BE2C (cell line): Measurements from ENCODE around the gene DOCK1.

Experiments
- DNase-seq: peaks from one replicate; pipeline ENCODE4 v3.0.0-alpha.2; 2020
- H3K27me3 ChIP-seq: fragments of 250-450 bp; sonication (Bioruptor Pico); 2 replicates; pipeline ENCODE4 v1.5.1; 2020; ENCODE audit warnings: mild to moderate bottlenecking
- H3K36me3 ChIP-seq: fragments of 250-450 bp; sonication (Bioruptor Pico); 2 replicates; pipeline ENCODE4 v1.5.1; 2020; ENCODE audit warnings: mild to moderate bottlenecking
- H3K4me1 ChIP-seq: fragments of 250-450 bp; sonication (Bioruptor Pico); 2 replicates; pipeline ENCODE4 v1.5.1; 2020
- H3K4me3 ChIP-seq: 2 replicates; pipeline ENCODE4 v1.5.1; 2011; ENCODE audit warnings: low read depth, low read length
- H3K9me3 ChIP-seq: fragments of 250-450 bp; sonication (Bioruptor Pico); 2 replicates; pipeline ENCODE4 v1.5.1; 2020
- TF ChIP-seq, protein P1 (sequence below): IDR thresholded peaks from 2 replicates; pipeline ENCODE4 v1.5.1; 2012; ENCODE audit warnings: mild to moderate bottlenecking, low read depth, low read length

The DOCK1 gene

DNA sequence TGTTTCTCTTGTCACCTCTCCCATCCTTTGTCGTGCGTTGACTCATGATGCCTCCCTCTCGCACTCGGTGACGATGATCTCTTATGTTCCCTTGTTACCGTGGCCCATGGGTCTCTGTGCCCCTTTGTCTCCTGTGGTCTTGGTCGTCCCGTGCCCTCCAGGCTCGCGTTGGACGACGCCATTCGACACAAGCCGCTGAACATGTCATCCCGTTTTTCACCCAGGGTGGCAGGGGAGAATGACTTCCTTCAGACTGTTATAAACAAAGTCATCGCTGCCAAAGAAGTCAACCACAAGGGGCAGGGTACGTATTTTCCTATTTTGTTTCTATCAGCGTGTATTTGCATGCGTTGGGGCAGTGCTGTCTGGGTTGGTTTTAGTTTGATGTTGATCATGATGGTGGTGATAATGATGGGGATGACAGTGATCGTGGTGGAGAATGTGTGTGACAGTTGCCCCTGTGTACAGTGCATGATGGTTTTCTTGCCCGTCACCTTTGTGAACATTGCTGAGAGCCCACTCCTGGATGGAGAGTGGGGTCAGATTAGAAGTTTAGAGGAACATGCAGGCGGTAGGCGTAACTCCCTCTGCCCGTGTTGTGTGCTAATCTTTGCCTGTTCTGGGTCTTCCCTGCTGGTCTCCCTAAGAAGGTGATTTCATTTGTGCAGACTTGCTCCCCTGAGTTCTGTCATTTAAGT lies 107.0 kb downstream of the DOCK1 start:
- TF ChIP-seq, protein P1, sequence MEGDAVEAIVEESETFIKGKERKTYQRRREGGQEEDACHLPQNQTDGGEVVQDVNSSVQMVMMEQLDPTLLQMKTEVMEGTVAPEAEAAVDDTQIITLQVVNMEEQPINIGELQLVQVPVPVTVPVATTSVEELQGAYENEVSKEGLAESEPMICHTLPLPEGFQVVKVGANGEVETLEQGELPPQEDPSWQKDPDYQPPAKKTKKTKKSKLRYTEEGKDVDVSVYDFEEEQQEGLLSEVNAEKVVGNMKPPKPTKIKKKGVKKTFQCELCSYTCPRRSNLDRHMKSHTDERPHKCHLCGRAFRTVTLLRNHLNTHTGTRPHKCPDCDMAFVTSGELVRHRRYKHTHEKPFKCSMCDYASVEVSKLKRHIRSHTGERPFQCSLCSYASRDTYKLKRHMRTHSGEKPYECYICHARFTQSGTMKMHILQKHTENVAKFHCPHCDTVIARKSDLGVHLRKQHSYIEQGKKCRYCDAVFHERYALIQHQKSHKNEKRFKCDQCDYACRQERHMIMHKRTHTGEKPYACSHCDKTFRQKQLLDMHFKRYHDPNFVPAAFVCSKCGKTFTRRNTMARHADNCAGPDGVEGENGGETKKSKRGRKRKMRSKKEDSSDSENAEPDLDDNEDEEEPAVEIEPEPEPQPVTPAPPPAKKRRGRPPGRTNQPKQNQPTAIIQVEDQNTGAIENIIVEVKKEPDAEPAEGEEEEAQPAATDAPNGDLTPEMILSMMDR: no peak
- Histone ChIP-seq H3K27me3 (no peaks in the 10 kb centered on the region), H3K4me3 (no peak overlapping the region), H3K4me1 (no peaks in the 10 kb centered on the region), H3K9me3 (no peaks in the 10 kb centered on the region), H3K36me3 (no peaks in the 10 kb centered on the region)
- DNase-seq: no peak

DNA sequence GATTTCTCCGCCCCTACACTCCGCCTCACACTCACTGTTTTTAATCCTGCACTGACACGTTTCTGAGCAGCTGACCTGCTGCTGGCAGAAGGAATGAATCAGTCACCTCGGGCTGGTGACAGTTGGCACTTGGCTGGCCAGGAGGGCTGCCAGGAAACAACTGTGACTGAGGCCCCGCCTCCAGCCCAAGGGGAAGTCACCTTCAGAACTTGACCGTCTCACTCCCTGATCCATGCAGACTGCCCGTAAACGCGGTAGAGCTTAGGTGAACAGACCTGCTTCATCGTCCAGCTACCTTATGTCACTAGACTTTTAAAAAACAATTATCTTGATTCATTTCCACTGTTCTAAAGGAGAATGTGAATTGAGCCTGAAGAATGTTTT lies 107.5 kb downstream of the DOCK1 start:
- DNase-seq: no peak
- Histone ChIP-seq H3K27me3 (no peaks in the 10 kb centered on the region), H3K4me3 (no peak overlapping the region), H3K4me1 (no peaks in the 10 kb centered on the region), H3K36me3 (no peaks in the 10 kb centered on the region), H3K9me3 (no peaks in the 10 kb centered on the region)
- TF ChIP-seq, protein P1: no peak

DNA sequence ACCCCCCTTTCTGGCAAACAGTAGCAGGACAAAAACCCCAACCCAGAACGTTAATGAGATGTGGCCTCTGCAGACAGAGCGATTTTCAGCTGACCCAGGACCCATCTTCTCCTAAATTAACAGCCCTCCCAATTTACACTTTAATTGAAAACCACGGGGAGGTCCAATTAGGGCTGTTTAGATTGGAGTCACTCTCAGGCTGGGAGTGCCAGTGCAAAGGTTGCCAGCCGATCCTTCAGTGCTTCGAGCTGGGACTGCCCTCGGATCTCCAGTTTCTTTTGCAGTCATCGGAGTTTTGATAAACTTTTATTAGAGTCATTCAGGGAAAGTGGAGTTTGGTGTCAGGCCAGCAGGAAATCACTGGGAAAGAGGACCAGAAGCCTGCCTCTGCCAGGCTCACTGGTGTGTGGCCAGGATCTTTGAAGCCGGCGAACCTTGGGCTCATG lies 108.0 kb downstream of the DOCK1 start:
- no peak for DNase-seq
- Histone ChIP-seq H3K36me3 (no peaks in the 10 kb centered on the region), H3K4me1 (no peaks in the 10 kb centered on the region), H3K9me3 (no peaks in the 10 kb centered on the region), H3K27me3 (no peaks in the 10 kb centered on the region), H3K4me3 (no peak overlapping the region)
- TF ChIP-seq, protein P1: no peak

DNA sequence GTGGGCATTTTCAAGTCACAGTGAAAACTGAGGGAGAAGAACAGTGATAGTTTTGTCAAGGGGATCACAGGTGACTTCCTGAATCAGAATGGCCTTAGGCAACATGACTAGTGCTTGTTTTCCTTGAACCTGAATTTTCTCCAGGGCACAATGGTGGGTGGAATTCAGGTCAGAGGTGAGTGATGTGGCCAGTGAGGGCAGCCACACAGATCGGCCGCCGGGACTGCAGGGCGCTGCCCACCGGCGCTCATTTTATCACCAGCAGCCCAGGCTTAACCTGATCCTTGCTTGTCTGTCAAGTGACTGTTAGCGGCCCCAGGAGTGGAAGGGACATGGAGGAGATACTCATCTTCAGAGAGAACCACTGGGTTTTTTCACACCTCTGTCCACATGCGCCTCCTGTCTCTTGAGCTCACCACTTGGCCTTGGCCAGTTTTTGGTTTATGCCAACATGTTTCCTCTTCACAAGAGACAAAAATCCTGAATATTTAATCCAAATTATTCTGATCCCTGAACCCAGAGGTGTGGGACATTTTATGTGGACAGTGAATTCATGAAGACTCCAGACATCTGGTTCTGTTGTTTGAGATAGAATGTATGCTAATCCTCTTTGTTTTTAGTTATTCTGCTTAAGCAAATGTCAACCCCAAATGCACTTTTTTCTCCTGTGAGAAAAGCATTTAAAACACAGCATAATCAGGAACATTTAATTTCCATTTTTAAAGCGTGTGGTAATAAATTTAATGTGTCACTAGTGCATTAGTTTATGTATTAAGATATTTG lies 108.7 kb downstream of the DOCK1 start:
- Histone ChIP-seq H3K27me3 (no peaks in the 10 kb centered on the region), H3K36me3 (no peaks in the 10 kb centered on the region), H3K9me3 (no peaks in the 10 kb centered on the region), H3K4me3 (no peak overlapping the region), H3K4me1 (no peaks in the 10 kb centered on the region)
- TF ChIP-seq, protein P1: no peak
- DNase-seq: no peak

DNA sequence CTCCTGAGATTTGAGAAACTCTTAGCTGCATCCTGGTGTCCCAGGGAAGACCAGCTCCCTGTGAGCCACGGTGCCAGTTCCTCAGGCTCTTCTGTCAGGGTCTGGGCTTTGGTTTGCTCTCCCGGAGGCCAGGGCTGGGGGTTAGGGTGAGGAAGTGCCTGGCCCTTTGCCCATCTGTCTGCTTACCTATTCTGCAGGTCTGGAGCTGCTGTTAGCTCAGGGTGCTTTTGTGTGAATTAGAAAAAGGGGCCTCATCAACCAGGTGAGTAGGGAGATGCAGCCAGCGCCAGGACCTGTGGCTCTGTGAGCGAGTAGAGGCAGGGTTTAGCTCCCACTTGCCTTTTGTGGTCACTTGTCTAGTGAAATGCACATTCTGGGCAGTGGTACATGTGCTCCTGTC lies 109.4 kb downstream of the DOCK1 start:
- no peaks in the 10 kb centered on the region for H3K4me1 ChIP-seq
- H3K27me3 ChIP-seq: no peaks in the 10 kb centered on the region
- H3K4me3 ChIP-seq: no peak overlapping the region
- DNase-seq: no peak
- TF ChIP-seq, protein P1: no peak
- no peaks in the 10 kb centered on the region for H3K9me3 ChIP-seq
- no peaks in the 10 kb centered on the region for H3K36me3 ChIP-seq

DNA sequence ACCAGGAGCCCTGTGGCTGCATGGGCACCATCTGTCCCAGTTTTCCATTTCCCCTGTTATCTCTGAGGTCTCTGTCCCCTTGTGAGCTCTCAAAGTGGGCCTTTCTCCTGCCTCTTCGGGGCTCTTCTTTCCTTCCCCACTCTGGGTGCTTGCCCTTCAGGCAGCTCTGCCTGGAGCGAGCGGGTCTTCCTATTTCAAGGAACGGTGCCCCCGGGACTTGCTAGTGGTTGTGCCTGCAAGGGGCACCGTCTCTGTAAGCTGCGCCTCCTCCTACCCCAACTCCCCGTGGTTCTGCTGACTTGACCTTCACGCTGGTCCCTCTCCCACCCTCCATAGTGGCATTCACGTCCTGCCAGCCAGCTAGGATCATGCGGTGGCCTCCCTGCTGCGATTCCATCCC lies 110.1 kb downstream of the DOCK1 start:
- Histone ChIP-seq H3K36me3 (no peaks in the 10 kb centered on the region), H3K9me3 (no peaks in the 10 kb centered on the region), H3K27me3 (no peaks in the 10 kb centered on the region), H3K4me3 (no peak overlapping the region), H3K4me1 (no peaks in the 10 kb centered on the region)
- no peak for DNase-seq
- TF ChIP-seq, protein P1: no peak
